WTC11 (cell line): ENCODE data around the gene TNFRSF6B. TPM values are rescaled to one million over a fixed set of nuclear protein-coding genes. Genes with fewer than 3 reads are reported as not detected.

ENCODE experiments used
- ATF1 ChIP-seq: sonication (generic); formaldehyde crosslinking; IDR thresholded peaks from 2 replicates; pipeline ENCODE4 v1.8.1; 2023; ENCODE audit warnings: mild to moderate bottlenecking, moderate library complexity, missing genetic modification reagents
- CDX4 ChIP-seq: fragments of 250-450 bp; sonication (Bioruptor Pico); IDR thresholded peaks from 2 replicates; pipeline ENCODE4 v1.9.0; 2021; ENCODE audit warnings: moderate library complexity, mild to moderate bottlenecking, inconsistent platforms, borderline replicate concordance
- CREM ChIP-seq: sonication (generic); formaldehyde crosslinking; IDR thresholded peaks from 2 replicates; pipeline ENCODE4 v1.8.1; 2022; ENCODE audit warnings: mild to moderate bottlenecking, missing genetic modification reagents, moderate library complexity
- ELF4 ChIP-seq: sonication (generic); formaldehyde crosslinking; IDR thresholded peaks from 2 replicates; pipeline ENCODE4 v1.8.1; 2022; ENCODE audit warnings: low read depth, mild to moderate bottlenecking, moderate library complexity, missing genetic modification reagents
- EMX1 ChIP-seq: fragments of 250-450 bp; sonication (Bioruptor Pico); IDR thresholded peaks from 2 replicates; pipeline ENCODE4 v1.8.0; 2021; ENCODE audit warnings: mild to moderate bottlenecking
- HMGA2 ChIP-seq: fragments of 250-450 bp; sonication (Bioruptor Pico); IDR thresholded peaks from 2 replicates; pipeline ENCODE4 v1.4.0; 2021; ENCODE audit warnings: mild to moderate bottlenecking, moderate library complexity
- MLX ChIP-seq: sonication (generic); formaldehyde crosslinking; IDR thresholded peaks from 2 replicates; pipeline ENCODE4 v1.8.1; 2023; ENCODE audit warnings: mild to moderate bottlenecking, missing genetic modification reagents, moderate library complexity
- NR1H2 ChIP-seq: sonication (generic); formaldehyde crosslinking; IDR thresholded peaks from 2 replicates; pipeline ENCODE4 v1.9.0; 2021; ENCODE audit warnings: mild to moderate bottlenecking, moderate library complexity, missing genetic modification reagents
- NR2C2 ChIP-seq: sonication (generic); formaldehyde crosslinking; IDR thresholded peaks from 2 replicates; pipeline ENCODE4 v1.8.0; 2022; ENCODE audit warnings: mild to moderate bottlenecking, missing genetic modification reagents
- SMAD4 ChIP-seq: sonication (generic); formaldehyde crosslinking; IDR thresholded peaks from 2 replicates; pipeline ENCODE4 v1.8.0; 2022; ENCODE audit warnings: mild to moderate bottlenecking, missing genetic modification reagents
- SP1 ChIP-seq: sonication (generic); formaldehyde crosslinking; conservative IDR thresholded peaks from 2 replicates; pipeline ENCODE4 v1.8.1; 2022; ENCODE audit warnings: missing genetic modification reagents
- TP53 ChIP-seq: sonication (generic); formaldehyde crosslinking; IDR thresholded peaks from 2 replicates; pipeline ENCODE4 v1.8.1; 2023; ENCODE audit warnings: mild to moderate bottlenecking, missing genetic modification reagents
- USF1 ChIP-seq: sonication (generic); formaldehyde crosslinking; IDR thresholded peaks from 2 replicates; pipeline ENCODE4 v1.8.0; 2022; ENCODE audit warnings: mild to moderate bottlenecking, missing genetic modification reagents
- ZNF121 ChIP-seq: sonication (generic); formaldehyde crosslinking; IDR thresholded peaks from 2 replicates; pipeline ENCODE4 v1.8.0; 2023; ENCODE audit warnings: missing genetic modification reagents
- ZNF138 ChIP-seq: sonication (generic); formaldehyde crosslinking; conservative IDR thresholded peaks from 2 replicates; pipeline ENCODE4 v1.8.1; 2022; ENCODE audit warnings: mild to moderate bottlenecking, moderate library complexity, missing genetic modification reagents
- ZNF219 ChIP-seq: sonication (generic); formaldehyde crosslinking; IDR thresholded peaks from 2 replicates; pipeline ENCODE4 v1.8.0; 2023; ENCODE audit warnings: missing genetic modification reagents, mild to moderate bottlenecking, borderline replicate concordance
- ZNF263 ChIP-seq: sonication (generic); formaldehyde crosslinking; IDR thresholded peaks from 2 replicates; pipeline ENCODE4 v1.8.1; 2022; ENCODE audit warnings: low read depth, mild to moderate bottlenecking, moderate library complexity, missing genetic modification reagents
- ZNF317 ChIP-seq: sonication (generic); formaldehyde crosslinking; IDR thresholded peaks from 2 replicates; pipeline ENCODE4 v1.8.1; 2023; ENCODE audit warnings: low read depth, mild to moderate bottlenecking, moderate library complexity, missing genetic modification reagents, borderline replicate concordance
- ZNF416 ChIP-seq: fragments of 250-450 bp; sonication (Bioruptor Pico); IDR thresholded peaks from 2 replicates; pipeline ENCODE4 v1.9.0; 2021; ENCODE audit warnings: mild to moderate bottlenecking, inconsistent platforms
- ZNF671 ChIP-seq: fragments of 250-450 bp; sonication (Bioruptor Pico); IDR thresholded peaks from 2 replicates; pipeline ENCODE4 v1.8.0; 2021; ENCODE audit warnings: mild to moderate bottlenecking
- total RNA-seq: library from RNA; stranded (reverse); gene quantifications from 3 replicates; pipeline ENCODE4 v1.2.3, GENCODE V29; 2021
- TF ChIP-seq, protein P1 (sequence below): sonication (generic); formaldehyde crosslinking; IDR thresholded peaks from 2 replicates; pipeline ENCODE4 v1.8.0; 2022; ENCODE audit warnings: mild to moderate bottlenecking, missing genetic modification reagents
- TF ChIP-seq, protein P2 (sequence below): sonication (generic); formaldehyde crosslinking; IDR thresholded peaks from 2 replicates; pipeline ENCODE4 v1.8.1; 2022; ENCODE audit warnings: missing genetic modification reagents, borderline replicate concordance
- TF ChIP-seq, protein P3 (sequence below): sonication (generic); formaldehyde crosslinking; IDR thresholded peaks from 2 replicates; pipeline ENCODE4 v1.8.1; 2023; ENCODE audit warnings: mild to moderate bottlenecking, missing genetic modification reagents, borderline replicate concordance
- TF ChIP-seq, protein P4 (sequence below): sonication (generic); formaldehyde crosslinking; IDR thresholded peaks from 2 replicates; pipeline ENCODE4 v1.8.0; 2022; ENCODE audit warnings: mild to moderate bottlenecking, missing genetic modification reagents
- TF ChIP-seq, protein P5 (sequence below): fragments of 250-450 bp; sonication (Bioruptor Pico); IDR thresholded peaks from 2 replicates; pipeline ENCODE4 v1.9.0; 2021; ENCODE audit warnings: mild to moderate bottlenecking, borderline replicate concordance

TNFRSF6B gene
- total RNA-seq, 1 experiment from 2014 or later, result not detected

GRCh38 chr20:63707558-63708300 is 11.3 kb downstream of the TNFRSF6B start, which contains the start of the genes ARFRP1 and ZGPAT (continued):
- TF ChIP-seq, protein P1, sequence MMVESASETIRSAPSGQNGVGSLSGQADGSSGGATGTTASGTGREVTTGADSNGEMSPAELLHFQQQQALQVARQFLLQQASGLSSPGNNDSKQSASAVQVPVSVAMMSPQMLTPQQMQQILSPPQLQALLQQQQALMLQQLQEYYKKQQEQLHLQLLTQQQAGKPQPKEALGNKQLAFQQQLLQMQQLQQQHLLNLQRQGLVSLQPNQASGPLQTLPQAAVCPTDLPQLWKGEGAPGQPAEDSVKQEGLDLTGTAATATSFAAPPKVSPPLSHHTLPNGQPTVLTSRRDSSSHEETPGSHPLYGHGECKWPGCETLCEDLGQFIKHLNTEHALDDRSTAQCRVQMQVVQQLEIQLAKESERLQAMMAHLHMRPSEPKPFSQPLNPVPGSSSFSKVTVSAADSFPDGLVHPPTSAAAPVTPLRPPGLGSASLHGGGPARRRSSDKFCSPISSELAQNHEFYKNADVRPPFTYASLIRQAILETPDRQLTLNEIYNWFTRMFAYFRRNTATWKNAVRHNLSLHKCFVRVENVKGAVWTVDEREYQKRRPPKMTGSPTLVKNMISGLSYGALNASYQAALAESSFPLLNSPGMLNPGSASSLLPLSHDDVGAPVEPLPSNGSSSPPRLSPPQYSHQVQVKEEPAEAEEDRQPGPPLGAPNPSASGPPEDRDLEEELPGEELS (CRISPR knock-in tag), result peak; percentile 91
- TF ChIP-seq, protein P2, sequence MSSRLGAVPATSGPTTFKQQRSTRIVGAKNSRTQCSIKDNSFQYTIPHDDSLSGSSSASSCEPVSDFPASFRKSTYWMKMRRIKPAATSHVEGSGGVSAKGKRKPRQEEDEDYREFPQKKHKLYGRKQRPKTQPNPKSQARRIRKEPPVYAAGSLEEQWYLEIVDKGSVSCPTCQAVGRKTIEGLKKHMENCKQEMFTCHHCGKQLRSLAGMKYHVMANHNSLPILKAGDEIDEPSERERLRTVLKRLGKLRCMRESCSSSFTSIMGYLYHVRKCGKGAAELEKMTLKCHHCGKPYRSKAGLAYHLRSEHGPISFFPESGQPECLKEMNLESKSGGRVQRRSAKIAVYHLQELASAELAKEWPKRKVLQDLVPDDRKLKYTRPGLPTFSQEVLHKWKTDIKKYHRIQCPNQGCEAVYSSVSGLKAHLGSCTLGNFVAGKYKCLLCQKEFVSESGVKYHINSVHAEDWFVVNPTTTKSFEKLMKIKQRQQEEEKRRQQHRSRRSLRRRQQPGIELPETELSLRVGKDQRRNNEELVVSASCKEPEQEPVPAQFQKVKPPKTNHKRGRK (CRISPR knock-in tag), result no peak
- TF ChIP-seq, protein P3, sequence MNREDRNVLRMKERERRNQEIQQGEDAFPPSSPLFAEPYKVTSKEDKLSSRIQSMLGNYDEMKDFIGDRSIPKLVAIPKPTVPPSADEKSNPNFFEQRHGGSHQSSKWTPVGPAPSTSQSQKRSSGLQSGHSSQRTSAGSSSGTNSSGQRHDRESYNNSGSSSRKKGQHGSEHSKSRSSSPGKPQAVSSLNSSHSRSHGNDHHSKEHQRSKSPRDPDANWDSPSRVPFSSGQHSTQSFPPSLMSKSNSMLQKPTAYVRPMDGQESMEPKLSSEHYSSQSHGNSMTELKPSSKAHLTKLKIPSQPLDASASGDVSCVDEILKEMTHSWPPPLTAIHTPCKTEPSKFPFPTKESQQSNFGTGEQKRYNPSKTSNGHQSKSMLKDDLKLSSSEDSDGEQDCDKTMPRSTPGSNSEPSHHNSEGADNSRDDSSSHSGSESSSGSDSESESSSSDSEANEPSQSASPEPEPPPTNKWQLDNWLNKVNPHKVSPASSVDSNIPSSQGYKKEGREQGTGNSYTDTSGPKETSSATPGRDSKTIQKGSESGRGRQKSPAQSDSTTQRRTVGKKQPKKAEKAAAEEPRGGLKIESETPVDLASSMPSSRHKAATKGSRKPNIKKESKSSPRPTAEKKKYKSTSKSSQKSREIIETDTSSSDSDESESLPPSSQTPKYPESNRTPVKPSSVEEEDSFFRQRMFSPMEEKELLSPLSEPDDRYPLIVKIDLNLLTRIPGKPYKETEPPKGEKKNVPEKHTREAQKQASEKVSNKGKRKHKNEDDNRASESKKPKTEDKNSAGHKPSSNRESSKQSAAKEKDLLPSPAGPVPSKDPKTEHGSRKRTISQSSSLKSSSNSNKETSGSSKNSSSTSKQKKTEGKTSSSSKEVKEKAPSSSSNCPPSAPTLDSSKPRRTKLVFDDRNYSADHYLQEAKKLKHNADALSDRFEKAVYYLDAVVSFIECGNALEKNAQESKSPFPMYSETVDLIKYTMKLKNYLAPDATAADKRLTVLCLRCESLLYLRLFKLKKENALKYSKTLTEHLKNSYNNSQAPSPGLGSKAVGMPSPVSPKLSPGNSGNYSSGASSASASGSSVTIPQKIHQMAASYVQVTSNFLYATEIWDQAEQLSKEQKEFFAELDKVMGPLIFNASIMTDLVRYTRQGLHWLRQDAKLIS (CRISPR knock-in tag), result no peak
- no peak for TF ChIP-seq ZNF121
- no peak for TF ChIP-seq MLX (CRISPR knock-in tag)
- no peak for TF ChIP-seq ZNF416 (CRISPR knock-in tag)
- peak; percentile 99 for TF ChIP-seq NR2C2
- no peak for TF ChIP-seq HMGA2 (CRISPR knock-in tag)
- TF ChIP-seq TP53, result peak; percentile 64; the same call in 1 of the 2 replicates
- 0 out of 2 replicates have a peak, but pooled peaks have one; percentile 28 for TF ChIP-seq ZNF138 (CRISPR knock-in tag)
- 0 out of 2 replicates have a peak, but pooled peaks have one; percentile 59 for TF ChIP-seq ATF1 (CRISPR knock-in tag)
- peak; percentile 92 for TF ChIP-seq ELF4 (CRISPR knock-in tag)
- TF ChIP-seq ZNF317, result 0 out of 2 replicates have a peak, but pooled peaks have one; percentile 24
- TF ChIP-seq USF1, result peak; percentile 0; the same call in 1 of the 2 replicates
- TF ChIP-seq ZNF263 (CRISPR knock-in tag), result 0 out of 2 replicates have a peak, but pooled peaks have one; percentile 42
- peak; percentile 69; the same call in 1 of the 2 replicates for TF ChIP-seq CREM (CRISPR knock-in tag)
- no peak for TF ChIP-seq ZNF671 (CRISPR knock-in tag)
- TF ChIP-seq EMX1 (CRISPR knock-in tag), result no peak
- TF ChIP-seq NR1H2 (CRISPR knock-in tag), result no peak
- peak; percentile 78 for TF ChIP-seq SP1 (CRISPR knock-in tag)
- no peak for TF ChIP-seq CDX4 (CRISPR knock-in tag)
- TF ChIP-seq ZNF219 (CRISPR knock-in tag), result no peak
- TF ChIP-seq, protein P4, sequence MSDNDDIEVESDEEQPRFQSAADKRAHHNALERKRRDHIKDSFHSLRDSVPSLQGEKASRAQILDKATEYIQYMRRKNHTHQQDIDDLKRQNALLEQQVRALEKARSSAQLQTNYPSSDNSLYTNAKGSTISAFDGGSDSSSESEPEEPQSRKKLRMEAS, result no peak
- no peak for TF ChIP-seq SMAD4 (CRISPR knock-in tag)
- TF ChIP-seq, protein P5, sequence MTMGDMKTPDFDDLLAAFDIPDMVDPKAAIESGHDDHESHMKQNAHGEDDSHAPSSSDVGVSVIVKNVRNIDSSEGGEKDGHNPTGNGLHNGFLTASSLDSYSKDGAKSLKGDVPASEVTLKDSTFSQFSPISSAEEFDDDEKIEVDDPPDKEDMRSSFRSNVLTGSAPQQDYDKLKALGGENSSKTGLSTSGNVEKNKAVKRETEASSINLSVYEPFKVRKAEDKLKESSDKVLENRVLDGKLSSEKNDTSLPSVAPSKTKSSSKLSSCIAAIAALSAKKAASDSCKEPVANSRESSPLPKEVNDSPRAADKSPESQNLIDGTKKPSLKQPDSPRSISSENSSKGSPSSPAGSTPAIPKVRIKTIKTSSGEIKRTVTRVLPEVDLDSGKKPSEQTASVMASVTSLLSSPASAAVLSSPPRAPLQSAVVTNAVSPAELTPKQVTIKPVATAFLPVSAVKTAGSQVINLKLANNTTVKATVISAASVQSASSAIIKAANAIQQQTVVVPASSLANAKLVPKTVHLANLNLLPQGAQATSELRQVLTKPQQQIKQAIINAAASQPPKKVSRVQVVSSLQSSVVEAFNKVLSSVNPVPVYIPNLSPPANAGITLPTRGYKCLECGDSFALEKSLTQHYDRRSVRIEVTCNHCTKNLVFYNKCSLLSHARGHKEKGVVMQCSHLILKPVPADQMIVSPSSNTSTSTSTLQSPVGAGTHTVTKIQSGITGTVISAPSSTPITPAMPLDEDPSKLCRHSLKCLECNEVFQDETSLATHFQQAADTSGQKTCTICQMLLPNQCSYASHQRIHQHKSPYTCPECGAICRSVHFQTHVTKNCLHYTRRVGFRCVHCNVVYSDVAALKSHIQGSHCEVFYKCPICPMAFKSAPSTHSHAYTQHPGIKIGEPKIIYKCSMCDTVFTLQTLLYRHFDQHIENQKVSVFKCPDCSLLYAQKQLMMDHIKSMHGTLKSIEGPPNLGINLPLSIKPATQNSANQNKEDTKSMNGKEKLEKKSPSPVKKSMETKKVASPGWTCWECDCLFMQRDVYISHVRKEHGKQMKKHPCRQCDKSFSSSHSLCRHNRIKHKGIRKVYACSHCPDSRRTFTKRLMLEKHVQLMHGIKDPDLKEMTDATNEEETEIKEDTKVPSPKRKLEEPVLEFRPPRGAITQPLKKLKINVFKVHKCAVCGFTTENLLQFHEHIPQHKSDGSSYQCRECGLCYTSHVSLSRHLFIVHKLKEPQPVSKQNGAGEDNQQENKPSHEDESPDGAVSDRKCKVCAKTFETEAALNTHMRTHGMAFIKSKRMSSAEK (CRISPR knock-in tag), result no peak
